Prostate gland (tissue), 2 donors: Measurements from ENCODE around the gene ZCWPW2.

ENCODE experiments used
- POLR2A ChIP-seq: fragments of 450-650 bp; IDR thresholded peaks from one replicate; pipeline ENCODE4 v1.6.1; 2016; ENCODE audit warnings: antibody characterized with exemption, mild to moderate bottlenecking
- POLR2AphosphoS5 ChIP-seq: sonication (generic); formaldehyde crosslinking; IDR thresholded peaks from one replicate; pipeline ENCODE4 v1.6.1; 2017; ENCODE audit warnings: antibody characterized with exemption
- TF ChIP-seq, protein P1 (sequence below), 4 experiments: fragments of 200-600 bp in 2 of 4; fragments of 450-650 bp in 2 of 4; sonication (generic) in 2 of 4; IDR thresholded peaks; 1 replicate in 3 of 4; 2 replicates in 1 of 4; pipeline ENCODE4 v1.5.1; 2016 to 2019; ENCODE audit warnings: antibody characterized with exemption in 4 of 4, mild to moderate bottlenecking in 2 of 4, moderate library complexity in 2 of 4

DNA sequence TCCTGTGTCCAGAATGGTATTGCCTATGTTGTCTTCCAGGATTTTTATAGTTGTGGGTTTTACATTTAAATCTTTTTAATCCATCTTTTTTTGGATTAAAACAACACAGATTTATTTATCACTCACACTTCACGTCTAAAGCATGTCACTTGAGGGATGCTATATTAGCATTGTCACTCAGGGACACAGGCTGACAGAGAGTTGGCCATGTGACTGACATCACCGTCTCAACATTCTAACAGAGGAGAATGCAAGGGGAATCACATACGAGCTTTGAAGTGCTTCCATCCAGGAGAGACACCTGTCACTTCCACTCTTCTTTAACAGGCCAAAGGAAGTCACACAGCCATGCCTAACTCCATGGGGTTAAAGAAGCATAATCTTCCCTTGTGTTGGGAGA, 204.7 kb downstream of the ZCWPW2 start:
- TF ChIP-seq, protein P1, sequence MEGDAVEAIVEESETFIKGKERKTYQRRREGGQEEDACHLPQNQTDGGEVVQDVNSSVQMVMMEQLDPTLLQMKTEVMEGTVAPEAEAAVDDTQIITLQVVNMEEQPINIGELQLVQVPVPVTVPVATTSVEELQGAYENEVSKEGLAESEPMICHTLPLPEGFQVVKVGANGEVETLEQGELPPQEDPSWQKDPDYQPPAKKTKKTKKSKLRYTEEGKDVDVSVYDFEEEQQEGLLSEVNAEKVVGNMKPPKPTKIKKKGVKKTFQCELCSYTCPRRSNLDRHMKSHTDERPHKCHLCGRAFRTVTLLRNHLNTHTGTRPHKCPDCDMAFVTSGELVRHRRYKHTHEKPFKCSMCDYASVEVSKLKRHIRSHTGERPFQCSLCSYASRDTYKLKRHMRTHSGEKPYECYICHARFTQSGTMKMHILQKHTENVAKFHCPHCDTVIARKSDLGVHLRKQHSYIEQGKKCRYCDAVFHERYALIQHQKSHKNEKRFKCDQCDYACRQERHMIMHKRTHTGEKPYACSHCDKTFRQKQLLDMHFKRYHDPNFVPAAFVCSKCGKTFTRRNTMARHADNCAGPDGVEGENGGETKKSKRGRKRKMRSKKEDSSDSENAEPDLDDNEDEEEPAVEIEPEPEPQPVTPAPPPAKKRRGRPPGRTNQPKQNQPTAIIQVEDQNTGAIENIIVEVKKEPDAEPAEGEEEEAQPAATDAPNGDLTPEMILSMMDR (IDR thresholded peaks at IDR 0.05): no peak
- TF ChIP-seq POLR2A (no peak), POLR2AphosphoS5 (no peak)
